Measurements from ENCODE around the gene FDXACB1.

FDXACB1 gene

GRCh38 chr11:111826322-111826950 lies 52.5 kb downstream of the FDXACB1 start:
- H3K27ac Mint-ChIP-seq = no peak overlapping the region
- H3K4me1 Mint-ChIP-seq = no peaks in the 10 kb centered on the region
- H3K4me3 Mint-ChIP-seq = no peak overlapping the region
- CTCF ChIA-PET = interaction anchor here (0.7 to 2.2 kb wide), 4 partner anchors 14 to 50 kb away, joined by 3 to 7 read pairs (median 3); no protein-coding TSS in a partner anchor
- H3K36me3 Mint-ChIP-seq = peaks cover 21% of the 10 kb centered on the region
- H3K9me3 Mint-ChIP-seq = no peaks in the 10 kb centered on the region
- H3K27me3 Mint-ChIP-seq = no peaks in the 10 kb centered on the region
- no peak for DNase-seq

All from activated naive CD4-positive, alpha-beta T cell treated with anti-CD3 and anti-CD28 coated beads, Interleukin-2, amount 10 ng/mL, durations not matched to agents 7 days and 5 days (primary cell).